GM19238 (cell line): ENCODE results near the gene LSP1.
"Not testable (repeated sequence)": the region's sequence is repeated elsewhere in the genome, so short reads cannot be mapped to it uniquely, and the experiment has no call there.

Source experiments
- DNase-seq: peaks from one replicate; pipeline ENCODE4 v3.0.0; 2011; ENCODE audit warnings: low spot score; ENCODE audit not compliant: insufficient read length

Gene LSP1

GRCh38 chr11:1852877-1853276 lies at the start of gene LSP1:
Gene LSP1 (plus strand): TSS chr11:1853084. CDS start chr11:1853145, 61 bp downstream.
- DNase-seq, result peak; percentile 93

- no peak for DNase-seq
These were observed 49.6 kb upstream of the LSP1 start for GRCh38 chr11:1803246-1803645.

- DNase-seq, result not testable (repeated sequence)
These were observed 48.9 kb upstream of the LSP1 start for GRCh38 chr11:1803835-1804519.

GRCh38 chr11:1805525-1805924 lies 47.4 kb upstream of the LSP1 start:
- DNase-seq, result no peak

- DNase-seq, result no peak
These were observed 45.5 kb upstream of the LSP1 start for GRCh38 chr11:1807264-1807995.

- DNase-seq, result no peak
These were observed 42.1 kb upstream of the LSP1 start for GRCh38 chr11:1810761-1811160.

GRCh38 chr11:1812274-1812673 lies 40.6 kb upstream of the LSP1 start:
- DNase-seq, result no peak

- no peak for DNase-seq
These were observed 40.1 kb upstream of the LSP1 start for GRCh38 chr11:1812801-1813200.

- not testable (repeated sequence) for DNase-seq
These were observed 39.5 kb upstream of the LSP1 start for GRCh38 chr11:1813356-1813755.

GRCh38 chr11:1814691-1815090 lies 38.2 kb upstream of the LSP1 start:
- no peak for DNase-seq

GRCh38 chr11:1815311-1815710 lies 37.6 kb upstream of the LSP1 start:
- DNase-seq, result no peak

GRCh38 chr11:1815751-1816150 lies 37.1 kb upstream of the LSP1 start:
- DNase-seq, result no peak

- no peak for DNase-seq
These were observed 35.9 kb upstream of the LSP1 start for GRCh38 chr11:1817000-1817399.

- no peak for DNase-seq
These were observed 35.4 kb upstream of the LSP1 start for GRCh38 chr11:1817511-1817910.

- no peak for DNase-seq
These were observed 33.8 kb upstream of the LSP1 start for GRCh38 chr11:1819074-1819473.

GRCh38 chr11:1820463-1821325 lies 32.2 kb upstream of the LSP1 start:
- DNase-seq, result no peak

GRCh38 chr11:1821562-1821961 lies 31.3 kb upstream of the LSP1 start:
- no peak for DNase-seq

GRCh38 chr11:1822648-1823375 lies 30.1 kb upstream of the LSP1 start:
- DNase-seq, result no peak

GRCh38 chr11:1823376-1824220 lies 29.3 kb upstream of the LSP1 start:
- no peak for DNase-seq

GRCh38 chr11:1824221-1825038 lies 28.5 kb upstream of the LSP1 start:
- DNase-seq, result no peak
